ENCODE results near the gene ZDHHC14. TPM values are rescaled to one million over a fixed set of nuclear protein-coding genes. Genes with fewer than 3 reads are reported as not detected.

Gene ZDHHC14
- total RNA-seq, 2 donors from 2014 or later = 53.3 to 66.2 TPM

DNA sequence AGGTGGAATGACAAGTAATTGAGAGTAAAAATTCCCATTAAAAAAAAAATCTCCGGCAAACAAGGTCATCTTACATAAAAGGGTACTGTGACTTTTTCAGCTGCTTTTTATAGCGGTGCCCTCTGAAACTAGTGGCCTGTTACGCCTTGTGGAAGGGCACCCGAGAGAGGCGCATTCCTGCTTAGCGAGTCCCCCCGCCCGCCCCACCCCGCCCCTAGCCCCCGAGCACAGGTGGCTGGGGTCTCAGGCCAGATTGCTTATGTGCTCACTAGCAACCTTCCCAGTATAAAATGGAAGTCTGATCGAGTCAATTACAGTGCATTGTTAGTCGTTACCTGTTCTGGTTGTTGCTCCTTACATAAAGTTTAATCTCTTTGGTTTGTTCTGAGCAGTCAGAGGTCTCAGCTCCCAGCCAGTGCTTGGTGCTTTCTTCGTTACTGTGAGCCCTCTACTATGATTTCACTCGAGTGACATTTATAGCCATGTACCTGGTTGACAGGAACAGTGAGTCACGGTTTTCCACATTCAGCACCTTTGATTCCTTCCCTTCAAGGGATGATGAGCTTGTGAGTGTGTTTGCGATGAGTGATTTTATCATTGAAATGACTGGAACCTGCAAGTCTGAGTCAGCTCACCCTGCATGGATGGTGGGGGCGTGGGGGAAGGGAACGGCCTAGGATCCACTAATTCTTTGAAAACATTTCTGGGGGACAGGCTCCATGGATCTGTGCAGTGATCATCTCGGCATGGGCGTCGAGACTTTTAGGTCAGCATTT is 47.6 kb downstream of the ZDHHC14 start:
- peak overlapping the region in 1 of 2 donors; percentile 47 for H3K27ac ChIP-seq
- intact Hi-C loops (cut with DNase I) = no loop called here
- peak; percentile 40 for DNase-seq (ENCODE audit: low spot score)

DNA sequence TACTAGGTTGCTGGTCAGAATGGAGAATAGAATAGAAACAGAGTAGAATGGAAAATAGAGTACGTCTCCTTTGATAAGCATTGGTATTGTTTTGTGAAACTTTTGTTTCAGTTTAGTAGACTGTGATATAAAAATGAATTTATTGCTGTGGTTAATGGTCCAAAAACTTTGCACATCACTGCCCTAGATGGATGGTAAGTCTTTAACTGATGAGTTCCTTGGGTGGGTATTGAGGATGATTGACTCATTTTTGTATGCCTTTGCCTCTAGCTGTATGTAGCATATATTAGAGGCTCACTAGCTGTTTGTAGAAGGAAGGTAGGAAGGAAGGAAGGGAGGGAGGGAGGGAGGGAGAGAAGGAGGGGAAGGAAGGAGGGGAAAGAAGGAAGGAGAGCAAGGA is 48.3 kb downstream of the ZDHHC14 start:
- H3K4me1 ChIP-seq (replicated peaks) = peaks cover 4% of the 10 kb centered on the region
- no peak for DNase-seq (ENCODE audit: low spot score)
- intact Hi-C loops (cut with DNase I) = no loop called here
- no peaks in the 10 kb centered on the region for H3K27me3 ChIP-seq (replicated peaks; ENCODE audit: insufficient read depth)
- H3K27ac ChIP-seq = no peak overlapping the region
- 93% methylated on average over 1 of the region's 1 CpG for WGBS
- no peaks in the 10 kb centered on the region for H3K9me3 ChIP-seq
- H3K36me3 ChIP-seq = no peaks in the 10 kb centered on the region
- no peak overlapping the region for H3K4me3 ChIP-seq
- TF ChIP-seq POLR2A (IDR thresholded peaks at IDR 0.05) (no peak), POLR2AphosphoS5 (IDR thresholded peaks at IDR 0.05) (no peak)
- TF ChIP-seq, protein P1, sequence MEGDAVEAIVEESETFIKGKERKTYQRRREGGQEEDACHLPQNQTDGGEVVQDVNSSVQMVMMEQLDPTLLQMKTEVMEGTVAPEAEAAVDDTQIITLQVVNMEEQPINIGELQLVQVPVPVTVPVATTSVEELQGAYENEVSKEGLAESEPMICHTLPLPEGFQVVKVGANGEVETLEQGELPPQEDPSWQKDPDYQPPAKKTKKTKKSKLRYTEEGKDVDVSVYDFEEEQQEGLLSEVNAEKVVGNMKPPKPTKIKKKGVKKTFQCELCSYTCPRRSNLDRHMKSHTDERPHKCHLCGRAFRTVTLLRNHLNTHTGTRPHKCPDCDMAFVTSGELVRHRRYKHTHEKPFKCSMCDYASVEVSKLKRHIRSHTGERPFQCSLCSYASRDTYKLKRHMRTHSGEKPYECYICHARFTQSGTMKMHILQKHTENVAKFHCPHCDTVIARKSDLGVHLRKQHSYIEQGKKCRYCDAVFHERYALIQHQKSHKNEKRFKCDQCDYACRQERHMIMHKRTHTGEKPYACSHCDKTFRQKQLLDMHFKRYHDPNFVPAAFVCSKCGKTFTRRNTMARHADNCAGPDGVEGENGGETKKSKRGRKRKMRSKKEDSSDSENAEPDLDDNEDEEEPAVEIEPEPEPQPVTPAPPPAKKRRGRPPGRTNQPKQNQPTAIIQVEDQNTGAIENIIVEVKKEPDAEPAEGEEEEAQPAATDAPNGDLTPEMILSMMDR (IDR thresholded peaks at IDR 0.05) = no peak

More for the DNA sequence above, 47.6 kb downstream of the ZDHHC14 start:
- no peaks in the 10 kb centered on the region for H3K27me3 ChIP-seq (replicated peaks; ENCODE audit: insufficient read depth)
- no peak overlapping the region for H3K4me3 ChIP-seq
- WGBS = 49% methylated on average over 21 of the region's 21 CpGs
- H3K4me1 ChIP-seq (replicated peaks) = no peaks in the 10 kb centered on the region
- no peaks in the 10 kb centered on the region for H3K36me3 ChIP-seq
- no peaks in the 10 kb centered on the region for H3K9me3 ChIP-seq
- TF ChIP-seq, protein P1 (IDR thresholded peaks at IDR 0.05) = no peak
- peak; percentile 67 for TF ChIP-seq POLR2AphosphoS5 (IDR thresholded peaks at IDR 0.05)

DNA sequence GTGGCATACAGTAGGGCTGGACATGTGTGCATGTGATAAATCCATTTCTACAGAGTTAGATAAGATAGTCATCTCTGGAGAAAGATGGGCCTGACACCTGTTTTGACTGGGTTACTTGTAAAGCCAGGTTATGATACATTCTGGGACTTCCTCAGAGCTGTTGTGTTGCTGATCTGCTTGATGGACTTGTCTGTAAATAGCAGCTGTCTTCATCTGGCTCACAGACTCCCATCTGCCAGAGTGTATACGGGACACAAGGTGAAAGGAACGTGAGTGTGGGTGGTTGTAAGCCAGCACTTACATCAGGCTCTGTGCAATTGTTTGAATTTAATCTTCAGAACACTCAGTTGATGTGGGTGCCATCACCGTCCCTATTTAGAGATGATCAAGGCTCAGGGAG is 49.8 kb downstream of the ZDHHC14 start:
- H3K36me3 ChIP-seq = no peaks in the 10 kb centered on the region
- no peak overlapping the region for H3K4me3 ChIP-seq
- 88% methylated on average over 3 of the region's 3 CpGs for WGBS
- intact Hi-C loops (cut with DNase I) = no loop called here
- H3K27ac ChIP-seq = no peak overlapping the region
- H3K9me3 ChIP-seq = no peaks in the 10 kb centered on the region
- no peak for TF ChIP-seq POLR2AphosphoS5 (IDR thresholded peaks at IDR 0.05)
- no peak for TF ChIP-seq POLR2A (IDR thresholded peaks at IDR 0.05)
- H3K4me1 ChIP-seq (replicated peaks) = peaks cover 8% of the 10 kb centered on the region
- DNase-seq (ENCODE audit: low spot score) = no peak
- H3K27me3 ChIP-seq (replicated peaks; ENCODE audit: insufficient read depth) = no peaks in the 10 kb centered on the region

DNA sequence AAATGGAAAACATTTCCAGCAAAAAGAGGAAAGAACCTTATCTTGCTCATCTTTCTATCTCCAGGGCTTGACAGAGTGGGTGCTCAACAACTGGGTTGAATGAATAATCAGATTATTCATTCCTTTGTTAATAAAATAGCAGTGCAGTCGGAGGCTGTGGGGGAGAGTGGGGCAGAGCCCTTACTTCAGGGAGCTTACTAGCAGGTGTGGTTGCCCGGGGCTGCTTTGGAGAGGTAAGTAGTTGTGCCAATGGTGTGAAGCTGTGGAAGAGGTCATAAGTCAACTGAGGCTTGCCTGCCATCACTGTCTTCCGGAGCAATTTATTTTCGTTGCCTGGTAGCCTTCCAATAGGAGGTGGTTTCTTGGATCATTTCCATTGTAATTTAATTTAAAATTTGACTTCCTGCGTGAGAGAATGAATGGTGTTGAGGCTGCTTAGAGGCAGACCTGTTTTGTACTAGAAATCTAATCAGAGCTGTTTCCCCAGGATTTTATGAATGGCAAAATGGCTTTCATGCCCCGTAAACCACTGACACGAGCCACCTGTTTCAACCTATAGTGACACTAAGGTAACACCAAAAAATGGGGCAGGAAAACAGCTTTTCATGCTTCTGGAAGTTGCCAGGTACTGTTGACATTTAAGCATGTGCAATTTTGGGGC is 51.4 kb downstream of the ZDHHC14 start:
- no peaks in the 10 kb centered on the region for H3K27me3 ChIP-seq (replicated peaks; ENCODE audit: insufficient read depth)
- no peak for TF ChIP-seq POLR2AphosphoS5 (IDR thresholded peaks at IDR 0.05)
- TF ChIP-seq POLR2A (IDR thresholded peaks at IDR 0.05) = no peak
- TF ChIP-seq, protein P1 (IDR thresholded peaks at IDR 0.05) = no peak
- H3K4me3 ChIP-seq = no peak overlapping the region
- H3K4me1 ChIP-seq (replicated peaks) = peaks cover 8% of the 10 kb centered on the region
- intact Hi-C loops (cut with DNase I) = no loop called here
- H3K36me3 ChIP-seq = no peaks in the 10 kb centered on the region
- DNase-seq (ENCODE audit: low spot score) = no peak
- no peak overlapping the region for H3K27ac ChIP-seq
- no peaks in the 10 kb centered on the region for H3K9me3 ChIP-seq
- WGBS = 54% methylated on average over 7 of the region's 7 CpGs

DNA sequence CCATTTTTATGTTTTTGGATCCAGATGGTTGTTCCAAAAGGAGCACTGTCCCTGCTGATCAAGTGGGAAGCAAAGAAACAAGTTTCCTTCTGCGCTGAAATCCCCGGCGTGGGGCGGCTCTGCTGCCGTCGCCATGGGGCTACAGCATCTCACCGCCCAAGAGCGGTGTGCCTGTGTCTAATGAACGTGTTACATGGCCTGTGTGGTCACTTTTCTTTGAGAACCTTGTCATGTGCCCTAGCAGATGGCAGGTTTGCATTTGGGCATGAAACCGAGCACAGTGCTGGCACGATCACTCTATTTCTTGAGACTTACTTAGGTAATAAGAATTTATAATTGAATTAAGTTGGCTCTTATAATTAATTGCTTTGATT is 51.9 kb downstream of the ZDHHC14 start:
- Histone ChIP-seq H3K27ac (no peak overlapping the region), H3K9me3 (no peaks in the 10 kb centered on the region), H3K36me3 (no peaks in the 10 kb centered on the region), H3K4me1 (replicated peaks) (peaks cover 8% of the 10 kb centered on the region), H3K27me3 (replicated peaks; ENCODE audit: insufficient read depth) (no peaks in the 10 kb centered on the region), H3K4me3 (no peak overlapping the region)
- 97% methylated on average over 11 of the region's 11 CpGs for WGBS
- intact Hi-C loops (cut with DNase I) = no loop called here
- no peak for DNase-seq (ENCODE audit: low spot score)
- no peak for TF ChIP-seq POLR2AphosphoS5 (IDR thresholded peaks at IDR 0.05)

Data from prostate gland (tissue), 2 donors.